GM10248 (cell line): ENCODE data around the gene GALNT17.
"Not testable (repeated sequence)": the region's sequence is repeated elsewhere in the genome, so short reads cannot be mapped to it uniquely, and the experiment has no call there.

Experiments used
- CTCF ChIA-PET: fragments of 300-600 bp; sonication (Branson Sonifier 250); formaldehyde crosslinking; extraction: SDS; loops from one replicate; lab custom pipeline; 2021; ENCODE audit warnings: antibody characterized with exemption; lab: Yijun Ruan, JAX
- POLR2A ChIA-PET: fragments of 350-650 bp; sonication (Branson Sonifier 250); formaldehyde crosslinking; extraction: SDS; loops from one replicate; lab custom pipeline; 2020; ENCODE audit warnings: antibody characterized with exemption; lab: Yijun Ruan, JAX
- DNase-seq: peaks from one replicate; pipeline ENCODE4 v3.0.0; 2012; ENCODE audit errors: extremely low spot score
- TF ChIP-seq, protein P1 (sequence below): IDR thresholded peaks from 2 replicates; pipeline ENCODE4 v1.5.1; 2012; ENCODE audit warnings: mild to moderate bottlenecking, low read depth; ENCODE audit errors: extremely low read depth, missing control alignments, control extremely low read depth

Gene GALNT17

DNA sequence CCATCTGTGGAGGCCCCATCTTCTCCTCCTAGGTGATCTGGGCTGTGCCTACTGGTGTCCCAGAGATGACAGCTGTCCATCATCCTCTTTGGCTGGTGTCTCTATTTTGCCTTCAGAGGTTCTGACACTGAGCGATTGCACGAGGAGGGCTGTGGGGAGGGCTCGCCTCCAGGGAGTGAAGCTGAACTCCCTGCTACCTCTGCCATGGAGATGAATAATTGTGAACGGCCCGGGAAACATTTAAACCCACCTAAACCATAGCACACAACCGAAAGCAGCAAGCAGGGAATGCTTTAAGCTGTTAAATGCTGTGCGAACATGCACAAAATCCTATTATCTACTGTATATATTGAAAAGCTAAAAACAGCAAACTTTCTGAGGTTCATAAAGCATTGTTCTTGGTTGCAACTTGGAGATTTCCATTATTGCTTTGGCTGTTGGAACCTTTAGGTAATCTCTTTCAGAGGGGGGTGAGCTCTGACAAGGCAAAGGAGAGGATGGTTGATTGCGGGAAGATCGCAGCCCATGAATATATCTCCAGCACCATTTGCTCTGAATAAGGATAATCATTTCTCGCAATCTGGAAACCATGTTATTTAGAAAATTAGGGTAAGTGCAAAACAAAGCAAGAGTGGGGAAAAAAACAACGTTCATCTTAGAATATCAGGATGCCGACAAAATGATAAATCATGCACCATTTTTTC is 507.6 kb downstream of the GALNT17 start:
- TF ChIP-seq, protein P1, sequence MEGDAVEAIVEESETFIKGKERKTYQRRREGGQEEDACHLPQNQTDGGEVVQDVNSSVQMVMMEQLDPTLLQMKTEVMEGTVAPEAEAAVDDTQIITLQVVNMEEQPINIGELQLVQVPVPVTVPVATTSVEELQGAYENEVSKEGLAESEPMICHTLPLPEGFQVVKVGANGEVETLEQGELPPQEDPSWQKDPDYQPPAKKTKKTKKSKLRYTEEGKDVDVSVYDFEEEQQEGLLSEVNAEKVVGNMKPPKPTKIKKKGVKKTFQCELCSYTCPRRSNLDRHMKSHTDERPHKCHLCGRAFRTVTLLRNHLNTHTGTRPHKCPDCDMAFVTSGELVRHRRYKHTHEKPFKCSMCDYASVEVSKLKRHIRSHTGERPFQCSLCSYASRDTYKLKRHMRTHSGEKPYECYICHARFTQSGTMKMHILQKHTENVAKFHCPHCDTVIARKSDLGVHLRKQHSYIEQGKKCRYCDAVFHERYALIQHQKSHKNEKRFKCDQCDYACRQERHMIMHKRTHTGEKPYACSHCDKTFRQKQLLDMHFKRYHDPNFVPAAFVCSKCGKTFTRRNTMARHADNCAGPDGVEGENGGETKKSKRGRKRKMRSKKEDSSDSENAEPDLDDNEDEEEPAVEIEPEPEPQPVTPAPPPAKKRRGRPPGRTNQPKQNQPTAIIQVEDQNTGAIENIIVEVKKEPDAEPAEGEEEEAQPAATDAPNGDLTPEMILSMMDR, result no peak
- CTCF ChIA-PET, result no interaction called here
- no peak for DNase-seq
- POLR2A ChIA-PET, result no interaction called here

DNA sequence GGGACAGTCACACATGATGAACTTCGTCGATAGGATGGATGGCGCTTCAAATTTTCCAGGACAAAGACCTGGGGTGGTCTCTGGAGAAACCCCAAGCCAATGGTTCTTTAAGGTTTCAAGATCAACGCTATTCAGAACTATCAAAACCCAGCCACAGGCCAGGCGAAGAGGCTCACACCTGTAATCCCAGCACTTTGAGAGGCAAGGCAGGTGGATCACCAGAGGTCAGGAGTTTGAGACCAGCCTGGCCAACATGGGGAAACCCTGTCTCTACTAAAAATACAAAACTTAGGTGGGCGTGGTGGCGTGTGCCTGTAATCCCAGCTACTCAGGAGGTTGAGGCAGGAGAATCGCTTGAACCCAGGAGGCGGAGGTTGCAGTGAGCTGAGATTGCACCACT is 511.1 kb downstream of the GALNT17 start:
- CTCF ChIA-PET, DNase-seq, POLR2A ChIA-PET: not testable (repeated sequence)

DNA sequence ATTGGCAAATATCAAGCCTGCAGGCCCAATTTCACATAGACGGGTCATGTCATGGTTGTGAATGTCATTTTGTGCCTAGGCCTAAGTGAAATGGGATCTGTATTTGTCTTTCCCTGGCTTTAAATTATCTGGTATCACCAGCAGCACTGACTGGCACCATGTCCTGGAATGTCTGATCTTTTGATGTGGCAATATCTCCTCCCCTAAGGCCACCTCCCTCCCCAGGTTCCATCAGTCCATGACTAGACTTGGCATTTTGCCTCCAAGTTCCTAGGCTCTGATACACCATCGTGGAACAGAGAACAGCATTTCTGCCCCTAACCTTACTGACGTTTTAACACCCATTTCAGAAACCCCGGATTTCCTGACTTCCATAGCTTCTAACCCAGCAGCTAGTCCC is 513.9 kb downstream of the GALNT17 start:
- DNase-seq, result no peak
- POLR2A ChIA-PET, result no interaction called here
- CTCF ChIA-PET, result no interaction called here
- TF ChIP-seq, protein P1, result no peak

DNA sequence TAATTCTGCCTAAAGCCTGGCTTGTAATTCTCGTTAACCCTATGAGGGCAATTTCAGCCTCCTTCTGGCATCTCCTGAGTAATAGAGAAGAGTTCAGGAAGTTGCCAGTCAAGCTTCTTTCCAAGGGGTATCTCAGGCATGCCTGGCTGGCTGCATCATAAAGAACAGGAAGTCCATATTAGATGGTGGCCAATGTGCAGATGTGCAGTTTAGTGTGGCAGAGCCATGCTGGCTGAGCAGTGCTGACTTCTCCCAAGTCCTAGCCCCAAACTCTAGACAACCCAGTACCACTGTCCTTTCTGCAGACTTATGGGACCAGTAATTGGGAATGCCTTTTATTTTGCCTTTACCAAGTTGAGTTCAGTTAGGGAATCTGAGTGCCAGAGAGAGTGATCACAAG is 517.9 kb downstream of the GALNT17 start:
- TF ChIP-seq, protein P1, result no peak
- ChIA-PET POLR2A (no interaction called here), CTCF (no interaction called here)
- no peak for DNase-seq

DNA sequence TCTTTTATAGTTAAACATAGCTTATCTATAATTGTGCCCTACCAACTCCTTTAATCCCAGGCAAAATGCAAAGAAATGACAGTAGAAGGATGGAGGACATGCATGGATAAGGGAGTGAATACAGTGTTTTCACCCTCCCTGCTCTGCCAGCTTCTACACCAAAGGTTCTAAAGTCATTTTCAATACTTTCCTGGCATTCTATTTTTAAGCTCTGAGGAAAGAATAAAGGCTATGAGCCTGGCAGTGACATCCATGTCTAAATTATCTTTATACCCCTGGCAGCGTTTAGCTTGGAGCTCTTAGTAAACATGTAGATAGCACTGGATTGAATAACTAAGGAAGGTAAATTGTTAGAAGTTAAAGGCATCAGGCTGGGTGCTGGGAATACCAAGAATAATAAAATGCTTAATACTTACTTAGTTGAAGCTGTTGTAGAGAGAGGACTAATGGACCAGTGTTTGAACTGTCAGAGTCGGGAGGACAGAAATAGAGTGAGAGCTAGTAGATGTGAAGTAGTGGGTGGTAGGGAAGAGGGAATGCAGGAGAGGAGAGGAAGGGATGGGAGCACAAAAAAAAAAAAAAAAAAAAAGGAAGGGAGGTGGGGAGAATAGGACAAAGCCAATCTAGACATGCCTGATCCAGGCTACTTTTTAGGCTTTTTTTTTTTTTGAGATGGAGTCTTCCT is 518.9 kb downstream of the GALNT17 start:
- TF ChIP-seq, protein P1, result no peak
- ChIA-PET POLR2A (no interaction called here), CTCF (no interaction called here)

DNA sequence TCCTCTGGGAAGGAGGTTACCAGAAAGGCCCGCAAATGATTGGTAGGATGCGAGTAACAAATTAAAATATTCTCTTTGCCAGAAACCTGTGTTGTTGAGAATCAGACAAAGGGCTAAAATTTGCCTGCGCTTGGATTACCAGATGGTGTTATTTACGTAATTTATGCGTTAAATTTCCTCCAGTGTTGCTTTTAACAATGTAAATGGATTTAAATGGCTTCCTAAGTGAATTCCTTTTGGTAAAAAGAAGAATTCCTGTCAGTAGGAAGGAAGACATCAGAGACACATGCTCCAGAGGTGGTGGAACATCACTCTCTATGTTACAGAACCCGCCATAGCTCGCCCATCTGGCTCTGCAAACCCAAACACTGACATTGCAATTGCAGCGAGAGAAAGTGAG is 520.6 kb downstream of the GALNT17 start:
- no peak for DNase-seq
- TF ChIP-seq, protein P1, result no peak
- POLR2A ChIA-PET, result no interaction called here
- CTCF ChIA-PET, result no interaction called here

More for the DNA sequence above, 518.9 kb downstream of the GALNT17 start:
- no peak for DNase-seq

DNA sequence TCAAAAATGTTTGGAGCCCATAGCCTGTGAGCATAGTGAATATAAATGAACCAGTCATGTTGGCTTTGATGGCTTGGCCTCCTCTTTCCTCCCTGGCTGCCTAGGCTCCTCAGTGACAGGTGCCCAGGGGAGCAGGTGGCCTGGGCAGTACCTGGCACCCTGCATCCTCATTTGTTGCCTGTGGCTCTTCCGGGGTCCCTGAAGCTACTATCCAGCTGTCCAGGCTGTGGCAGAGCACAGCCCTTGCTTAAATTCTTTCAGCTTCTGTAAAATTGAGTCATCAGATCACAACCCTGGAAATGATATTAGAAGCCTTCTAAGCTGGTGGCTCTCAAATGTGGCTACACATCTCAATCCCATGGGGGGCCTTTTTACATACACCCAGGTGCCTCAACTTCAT is 525.4 kb downstream of the GALNT17 start:
- TF ChIP-seq, protein P1, result no peak
- POLR2A ChIA-PET, result no interaction called here
- CTCF ChIA-PET, result no interaction called here
- no peak for DNase-seq
